Esophagus squamous epithelium (tissue), 4 donors: ENCODE measurements around the gene FOXP1.

Source experiments
- CTCF ChIP-seq, 6 experiments: fragments of 450-650 bp in 4 of 6; fragments of 200-600 bp in 2 of 6; sonication (generic) in 2 of 6; IDR thresholded peaks; one replicate each; pipeline ENCODE4 v1.5.1; 2016 to 2019; ENCODE audit warnings: antibody characterized with exemption in 6 of 6, mild to moderate bottlenecking in 4 of 6, moderate library complexity in 4 of 6
- POLR2A ChIP-seq, 4 donors: fragments of 450-650 bp; IDR thresholded peaks; one replicate each; pipeline ENCODE4 v1.6.1; 2017; ENCODE audit warnings: antibody characterized with exemption in 4 of 4, mild to moderate bottlenecking in 4 of 4, moderate library complexity in 3 of 4

- TF ChIP-seq CTCF (IDR thresholded peaks at IDR 0.05) = no peak
- TF ChIP-seq POLR2A (IDR thresholded peaks at IDR 0.05) = no peak
Measured at GRCh38 chr3:71376503-71376902, 207.0 kb downstream of the FOXP1 start.
